Measurements from ENCODE around the gene DNASE2B.

The DNASE2B gene

DNA sequence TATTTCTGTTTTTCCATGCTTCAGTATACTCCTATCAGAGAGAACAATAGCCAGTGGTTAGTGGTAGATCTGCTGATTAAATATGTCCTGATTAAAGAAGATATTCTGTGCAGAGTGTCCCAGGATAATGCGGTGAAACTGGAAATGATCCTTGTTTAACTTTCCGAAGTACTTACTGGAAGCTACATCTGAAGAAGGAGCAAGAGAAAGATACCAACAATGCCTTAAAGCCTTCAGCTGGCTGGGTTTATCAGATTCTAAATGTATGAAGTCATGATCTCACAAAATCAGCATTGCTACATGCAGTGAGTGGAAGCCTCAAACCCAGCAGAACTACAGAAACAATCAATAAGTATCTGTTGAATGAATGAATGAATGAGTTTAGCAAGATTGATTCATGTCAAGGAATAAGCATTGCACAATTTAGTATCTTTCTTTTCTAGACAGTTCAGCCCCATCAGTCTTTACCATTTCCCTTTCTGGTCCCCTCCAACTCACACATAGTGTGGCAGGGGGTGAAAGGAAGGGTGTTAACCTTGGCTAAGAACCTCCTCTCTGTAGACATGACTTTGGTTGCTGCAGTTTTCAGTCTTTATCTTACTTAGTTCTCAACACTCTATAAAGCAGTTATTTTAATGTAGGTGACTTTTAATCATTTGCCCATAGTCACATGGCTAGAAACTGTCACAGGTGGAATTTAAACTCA, 24.7 kb upstream of the DNASE2B start:
- DNase-seq (ENCODE audit: insufficient read length, low spot score) (no peak), FAIRE-seq (no peak)

DNA sequence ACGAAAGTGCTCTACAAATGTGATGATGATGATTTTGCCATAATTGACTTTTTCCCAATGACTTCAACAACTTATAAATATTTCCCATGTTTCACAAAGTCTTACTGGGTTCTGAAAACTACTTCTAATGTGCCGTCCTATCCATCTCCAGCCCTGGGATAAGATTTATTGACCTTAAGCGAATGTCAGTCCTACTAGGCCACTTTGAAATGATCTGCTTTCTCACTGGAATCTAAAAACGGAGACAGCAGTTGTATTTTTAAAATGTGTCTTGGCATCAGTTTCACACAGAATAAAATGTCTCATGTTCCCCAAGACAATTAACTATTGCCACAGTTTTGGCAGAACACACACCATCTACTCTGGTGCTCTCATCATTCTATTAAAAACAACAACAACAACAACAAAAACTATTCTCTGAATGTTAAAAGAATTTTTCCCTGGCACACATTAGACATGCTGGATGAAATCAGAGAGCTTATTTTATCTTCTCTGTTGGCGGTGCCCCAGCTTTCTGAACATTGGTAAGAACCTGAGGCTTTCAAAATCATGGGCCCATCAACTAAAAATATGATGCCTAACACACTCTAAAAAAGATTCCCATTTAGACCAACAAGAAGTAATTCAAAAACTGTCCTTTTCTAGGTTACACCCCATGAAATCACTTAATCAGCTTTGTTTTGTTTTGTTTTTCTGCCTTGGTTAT, 23.1 kb upstream of the DNASE2B start:
- no peak for DNase-seq (ENCODE audit: insufficient read length, low spot score)
- no peak for FAIRE-seq

DNA sequence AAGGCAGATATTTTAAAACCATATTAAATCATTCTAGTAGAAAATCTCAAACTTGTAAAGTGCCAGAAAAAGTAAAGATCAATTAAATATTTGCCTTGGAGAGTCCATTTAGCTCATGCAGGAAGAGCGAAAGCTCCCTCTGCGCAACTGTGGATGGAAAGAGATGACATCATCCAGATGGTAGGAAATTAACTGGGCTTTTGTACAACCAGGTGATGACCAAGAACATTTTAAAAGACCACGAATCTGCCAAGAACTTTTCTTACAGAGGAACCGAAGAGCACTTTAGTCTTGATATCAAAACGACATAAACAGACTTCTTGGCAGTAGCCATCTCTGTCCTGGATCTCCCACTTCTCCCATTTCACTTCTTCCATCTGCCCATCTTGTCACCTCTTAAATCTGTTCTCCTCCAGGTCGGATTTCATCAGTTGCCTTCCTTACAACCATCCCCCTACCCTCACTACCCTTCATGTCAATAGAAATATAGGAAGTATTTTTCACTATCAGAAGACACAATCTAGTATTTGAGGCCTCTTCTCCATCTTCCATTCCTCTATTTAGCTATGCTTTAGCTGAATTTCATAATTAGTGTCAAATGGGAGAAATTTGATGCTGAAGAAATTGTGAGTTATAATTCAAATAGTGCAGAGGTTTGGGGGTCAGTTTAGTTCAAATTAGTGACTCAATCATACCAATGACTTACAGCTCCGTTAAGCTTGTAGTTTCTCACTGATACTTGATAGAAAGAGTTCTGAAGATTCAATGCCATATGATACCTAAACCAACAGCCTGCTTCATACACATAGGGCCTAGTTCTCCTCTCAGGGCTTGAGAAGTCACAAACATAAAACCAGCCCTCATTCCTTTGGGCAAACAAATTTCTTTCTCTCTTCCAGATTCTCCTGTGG, 22.0 kb upstream of the DNASE2B start:
- no peak for FAIRE-seq

DNA sequence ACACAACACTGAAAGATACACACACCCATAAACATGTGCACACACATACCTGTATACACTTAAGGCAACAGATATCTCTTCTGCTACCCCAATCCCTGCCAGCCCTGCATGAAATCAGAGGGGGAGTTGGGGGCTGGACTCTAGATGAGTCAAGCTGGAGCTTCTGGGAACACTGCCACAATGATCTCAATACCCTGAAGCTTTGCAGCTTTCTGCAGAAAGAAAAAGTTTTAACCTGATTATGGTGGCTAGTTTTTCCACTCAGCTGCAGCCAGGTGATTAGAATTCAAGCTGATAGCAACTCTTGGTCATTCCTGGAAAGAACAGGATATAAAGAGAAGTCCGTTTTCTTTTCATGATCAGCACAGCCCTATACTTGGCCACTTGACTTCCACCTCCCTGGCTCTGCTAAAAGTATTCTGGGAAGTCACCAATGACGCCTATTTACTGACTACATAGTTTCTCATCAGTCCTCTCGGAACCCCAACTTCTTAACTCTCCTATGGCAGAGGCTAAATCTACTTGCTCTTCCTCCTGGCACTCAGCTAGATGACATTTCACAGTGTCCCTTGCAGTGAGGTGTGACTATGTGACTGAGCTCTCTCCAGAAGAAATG, 20.7 kb upstream of the DNASE2B start:
- no peak for FAIRE-seq
- no peak for DNase-seq (ENCODE audit: insufficient read length, low spot score)

More for the DNA sequence above, 22.0 kb upstream of the DNASE2B start:
- DNase-seq (ENCODE audit: insufficient read length, low spot score): no peak

DNA sequence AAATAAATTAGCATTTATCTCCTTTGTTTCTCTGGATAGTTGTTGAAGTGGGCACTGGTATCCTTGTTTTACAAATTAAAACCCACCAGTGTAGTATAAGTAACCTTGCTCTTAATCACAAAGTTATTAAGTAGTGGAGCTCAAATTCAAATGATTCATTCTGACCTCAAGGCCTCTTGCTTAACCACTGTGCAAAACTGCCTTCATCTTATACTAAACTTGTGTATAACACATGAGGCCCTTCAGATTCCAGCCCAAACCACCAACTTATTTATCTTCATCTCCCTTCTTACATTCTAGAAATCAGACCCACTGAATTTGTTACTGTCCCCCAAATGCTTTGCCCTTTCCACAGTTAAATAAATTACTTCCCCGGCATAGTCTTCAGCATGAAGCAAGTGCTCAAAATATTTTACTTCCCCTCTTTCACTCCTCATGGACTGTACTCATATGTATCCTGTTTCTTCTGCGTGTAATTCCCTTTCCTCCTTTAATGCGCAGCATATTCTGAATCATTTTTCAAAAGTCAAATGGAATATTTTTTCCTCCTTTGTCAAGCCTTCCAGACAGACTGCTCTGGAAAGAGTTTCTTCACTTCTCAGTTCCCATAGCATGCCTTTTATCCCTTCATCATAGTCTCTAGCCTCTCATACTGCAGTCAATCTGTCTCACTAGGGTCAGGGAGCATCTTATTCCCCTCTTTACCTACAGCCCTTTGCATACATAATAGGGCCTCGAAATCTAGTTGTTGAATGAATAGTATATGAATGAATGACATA, 19.0 kb upstream of the DNASE2B start:
- no peak for FAIRE-seq
- no peak for DNase-seq (ENCODE audit: insufficient read length, low spot score)

DNA sequence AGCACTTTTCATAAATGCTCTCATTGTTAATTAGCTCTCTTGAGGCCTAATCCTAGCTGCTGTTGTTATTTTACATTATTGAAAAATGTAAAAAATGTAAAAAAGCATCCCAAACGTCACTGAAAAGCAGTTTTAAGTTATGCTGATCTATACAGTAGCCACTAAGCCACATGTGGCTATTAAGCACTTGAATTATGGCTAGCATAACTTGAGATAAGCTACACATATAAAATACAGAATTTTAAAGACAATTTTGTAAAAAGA, 18.4 kb upstream of the DNASE2B start:
- FAIRE-seq (no peak), DNase-seq (ENCODE audit: insufficient read length, low spot score) (no peak)

DNA sequence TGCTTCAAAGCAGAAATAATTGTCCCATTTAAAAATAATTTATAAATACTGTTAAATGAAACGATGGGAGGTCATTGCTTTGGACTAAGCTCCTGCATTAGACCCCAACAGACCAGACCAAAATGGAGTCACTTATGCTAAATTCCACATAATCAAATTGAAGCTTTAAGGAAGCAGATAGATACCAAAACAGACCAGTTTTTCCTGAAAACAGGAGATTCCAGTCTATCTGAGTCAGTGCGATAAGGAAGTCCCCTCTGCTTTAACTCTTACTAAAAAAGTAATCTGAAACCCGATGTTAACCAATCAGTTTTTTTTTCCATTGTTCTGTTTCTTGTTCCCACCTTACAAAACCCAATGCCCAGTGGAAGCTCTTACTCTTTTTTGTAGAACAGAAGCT, 16.2 kb upstream of the DNASE2B start:
- DNase-seq (ENCODE audit: insufficient read length, low spot score) (no peak), FAIRE-seq (no peak)

DNA sequence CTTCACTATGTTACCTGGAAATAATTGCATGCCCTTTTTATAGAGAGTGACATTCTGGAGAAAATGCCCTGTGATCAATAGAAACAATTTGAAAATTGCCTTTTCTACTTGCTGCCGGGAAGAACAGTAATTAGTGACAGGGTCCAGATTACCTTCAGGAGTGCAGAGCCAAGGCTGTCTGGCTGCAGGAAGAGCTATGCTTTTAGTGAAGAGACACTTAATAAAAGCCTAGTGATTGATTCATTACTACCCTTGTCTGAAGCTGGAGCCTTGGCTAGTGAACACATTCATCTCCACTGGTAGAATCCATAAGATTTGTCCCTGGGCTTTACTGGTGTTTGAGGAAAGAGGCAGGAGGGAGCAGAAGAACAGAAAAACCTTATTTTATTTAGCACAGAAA, 12.9 kb upstream of the DNASE2B start:
- no peak for DNase-seq (ENCODE audit: insufficient read length, low spot score)
- no peak for FAIRE-seq

DNA sequence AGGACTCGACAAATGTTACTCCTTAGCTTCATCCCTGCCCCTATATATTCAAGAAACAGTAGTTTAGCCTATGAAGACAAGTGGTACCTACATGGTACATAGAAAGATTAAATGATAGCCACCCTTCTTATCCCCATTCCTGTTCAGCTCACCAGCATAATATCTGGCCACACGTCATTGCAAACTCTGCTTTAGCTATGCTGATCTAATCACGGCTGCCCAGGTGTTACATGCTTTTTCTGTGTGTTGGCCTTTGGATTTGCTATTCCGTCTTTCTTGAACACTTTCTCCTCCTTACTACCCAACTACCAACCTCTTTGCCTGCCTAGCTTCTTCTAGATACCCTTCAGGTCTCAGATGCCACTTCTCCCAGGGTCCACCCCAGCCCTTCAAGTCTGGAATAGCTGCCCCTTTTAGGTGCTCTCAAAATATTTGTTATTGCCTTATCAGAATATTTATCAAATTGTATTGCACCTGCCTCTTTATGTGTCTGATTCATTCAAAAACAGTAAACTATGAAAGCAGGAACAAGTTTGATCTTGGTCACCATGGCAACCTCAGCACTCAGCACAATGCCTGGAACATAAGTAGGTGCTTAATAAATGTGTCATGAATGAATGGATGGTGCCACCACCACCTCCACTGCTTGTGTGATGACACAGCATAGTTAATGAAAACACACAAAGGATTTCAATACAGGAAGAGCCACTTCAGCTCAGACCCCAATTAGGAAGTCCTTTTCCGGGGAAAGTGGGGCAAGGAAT, 11.4 kb upstream of the DNASE2B start:
- FAIRE-seq (no peak), DNase-seq (ENCODE audit: insufficient read length, low spot score) (no peak)

DNA sequence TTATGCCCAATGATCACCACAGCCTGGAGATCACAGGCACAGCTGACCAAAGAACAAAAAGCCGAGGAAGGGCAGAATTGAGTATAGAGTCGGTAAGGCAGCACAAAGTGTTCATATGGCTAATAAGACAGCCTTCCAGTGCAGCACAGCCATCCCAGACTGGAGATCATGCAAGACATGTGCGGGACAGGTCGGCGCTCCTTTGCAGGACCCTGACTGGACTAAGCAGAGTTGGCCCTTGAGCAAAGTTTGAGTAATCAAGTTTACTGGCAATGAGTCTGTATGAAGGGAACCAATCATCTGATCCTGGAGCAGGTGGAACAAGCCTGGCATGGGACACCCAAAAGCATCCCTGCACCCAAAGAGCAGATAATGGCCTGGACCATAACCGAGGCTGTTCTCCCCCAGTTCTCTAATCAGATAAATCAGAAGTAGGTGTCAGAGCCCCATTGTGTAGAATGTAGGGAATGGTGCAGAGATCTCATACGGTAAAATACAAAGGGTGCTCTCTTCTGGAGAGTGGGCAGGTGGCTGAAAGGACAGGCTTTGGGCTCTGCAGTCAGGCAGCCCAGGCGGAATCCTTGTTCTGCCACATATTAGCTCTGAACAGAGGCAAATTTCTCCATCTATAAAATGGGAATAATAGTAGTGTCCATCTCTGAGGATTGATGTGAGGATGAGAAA, 10.7 kb upstream of the DNASE2B start:
- DNase-seq (ENCODE audit: insufficient read length, low spot score): no peak
- FAIRE-seq: no peak

DNA sequence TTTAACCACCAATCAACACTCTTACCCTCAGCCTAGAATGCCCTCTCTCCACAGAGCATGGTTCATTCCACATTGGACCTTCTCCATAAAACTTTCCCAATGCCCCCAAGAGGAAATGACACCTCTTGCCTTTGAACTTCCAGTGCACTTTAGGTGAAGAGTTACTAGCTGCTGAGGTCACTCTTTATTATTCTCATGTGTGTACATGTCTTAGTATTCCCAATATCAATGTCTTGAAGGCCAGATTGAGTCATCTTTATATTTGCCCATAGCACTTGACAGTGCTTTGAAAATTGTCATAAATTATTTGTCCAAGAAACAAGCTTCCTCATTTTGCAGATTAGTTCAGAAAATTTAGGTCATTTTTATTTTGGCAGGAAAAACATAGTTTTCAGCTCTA, 8.1 kb upstream of the DNASE2B start:
- DNase-seq (ENCODE audit: insufficient read length, low spot score): no peak
- no peak for FAIRE-seq

DNA sequence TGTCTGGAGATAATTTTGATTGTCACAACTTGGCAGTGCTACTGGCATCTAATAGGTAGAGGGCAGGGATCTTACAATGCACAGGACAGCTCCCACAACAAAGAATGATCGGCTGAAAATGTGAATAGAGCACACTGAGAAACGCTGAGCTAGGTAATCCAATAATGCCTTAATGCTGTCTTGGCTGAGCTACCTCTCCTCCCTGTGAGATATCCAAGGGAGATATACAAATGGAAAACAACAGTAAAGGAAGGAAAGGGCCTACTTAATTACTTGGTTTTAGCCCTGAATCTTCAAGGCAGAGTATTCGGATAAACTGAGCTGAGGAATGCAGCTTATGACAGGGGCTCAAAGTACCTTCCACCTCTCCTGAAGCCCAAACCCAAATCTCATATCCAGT, 2.9 kb downstream of the DNASE2B start:
- DNase-seq (ENCODE audit: insufficient read length, low spot score) (no peak), FAIRE-seq (no peak)

DNA sequence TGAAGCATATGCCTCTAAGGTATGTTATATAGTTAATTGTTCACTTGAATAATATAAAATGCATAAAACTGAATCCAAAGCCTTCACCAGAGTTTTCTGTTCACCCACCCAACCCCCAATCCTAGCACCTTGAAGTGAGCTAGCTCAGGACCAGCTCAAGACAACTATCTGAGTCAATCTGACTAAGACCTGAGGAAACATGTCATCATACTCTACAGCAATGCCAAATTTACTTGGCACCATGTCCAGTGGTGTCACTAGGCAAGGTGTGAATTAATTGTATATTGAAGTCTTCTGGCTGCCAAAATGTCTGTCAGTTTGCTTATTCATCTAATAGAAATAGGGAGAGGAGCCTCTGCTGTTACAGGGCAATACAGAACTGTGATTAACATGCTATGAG, 3.8 kb downstream of the DNASE2B start:
- DNase-seq (ENCODE audit: insufficient read length, low spot score): no peak
- FAIRE-seq: no peak

DNA sequence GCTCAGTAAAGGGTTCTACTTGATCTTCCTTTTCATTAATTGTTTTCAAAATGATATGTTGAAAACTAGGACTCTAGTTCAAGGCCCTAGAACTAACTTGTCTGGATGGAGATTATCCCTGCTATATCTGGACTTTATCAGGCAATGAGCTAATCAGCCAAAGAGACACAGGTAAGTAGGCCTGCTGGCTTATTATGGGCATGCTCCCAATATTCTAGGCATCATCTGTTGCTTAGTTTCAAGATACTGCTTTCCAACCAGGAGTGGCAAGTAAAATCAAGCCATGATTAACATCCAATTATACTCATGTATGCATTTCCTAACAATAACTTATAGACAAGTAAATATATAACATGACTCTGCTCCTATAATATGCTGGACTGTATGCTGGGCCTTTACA, 4.2 kb downstream of the DNASE2B start:
- FAIRE-seq (no peak), DNase-seq (ENCODE audit: insufficient read length, low spot score) (no peak)

DNA sequence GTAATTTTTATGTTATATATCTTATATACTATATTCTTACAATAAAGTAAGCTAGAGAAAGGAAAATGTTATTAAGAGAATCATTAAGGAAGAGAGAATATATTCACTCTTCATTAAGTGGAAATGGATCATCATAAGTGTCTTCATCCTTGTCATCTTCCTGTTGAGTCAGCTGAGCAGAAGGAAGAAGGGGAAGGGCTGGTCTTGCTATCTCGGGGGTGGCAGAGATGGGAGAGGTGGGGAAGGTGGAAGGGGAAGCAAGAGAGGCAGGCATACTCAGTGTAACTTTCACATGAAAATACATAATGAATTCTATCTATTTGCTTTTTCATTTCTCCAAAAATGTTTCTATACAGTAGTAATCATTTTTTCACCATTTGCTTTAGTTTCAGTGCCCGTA, 5.1 kb downstream of the DNASE2B start:
- DNase-seq (ENCODE audit: insufficient read length, low spot score): no peak
- no peak for FAIRE-seq

DNA sequence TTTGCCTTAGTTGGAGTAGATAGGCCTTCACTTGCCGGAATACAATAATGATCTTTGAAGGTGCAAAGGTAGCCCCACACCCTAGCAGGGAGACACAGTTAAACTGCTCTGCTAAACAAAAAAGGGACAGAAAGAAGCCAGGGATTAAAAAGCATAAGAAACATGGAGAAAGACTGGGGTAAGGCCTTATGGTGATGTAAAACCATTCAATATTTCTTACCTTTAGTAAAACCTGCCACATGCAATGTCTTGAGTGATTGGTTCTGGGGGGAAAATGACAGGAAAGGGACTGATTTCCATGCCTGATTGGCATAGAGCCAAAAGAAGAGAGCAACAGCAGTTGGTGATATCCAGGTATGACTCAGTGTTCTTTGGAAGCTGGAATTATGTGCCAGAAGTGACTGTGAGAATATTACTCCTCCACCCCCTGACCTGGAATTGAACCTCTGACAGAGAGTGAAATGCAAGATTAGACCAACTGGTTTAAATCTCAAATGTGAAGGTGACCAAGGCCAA, 8.1 kb downstream of the DNASE2B start:
- DNase-seq (ENCODE audit: insufficient read length, low spot score): no peak
- FAIRE-seq: no peak

DNA sequence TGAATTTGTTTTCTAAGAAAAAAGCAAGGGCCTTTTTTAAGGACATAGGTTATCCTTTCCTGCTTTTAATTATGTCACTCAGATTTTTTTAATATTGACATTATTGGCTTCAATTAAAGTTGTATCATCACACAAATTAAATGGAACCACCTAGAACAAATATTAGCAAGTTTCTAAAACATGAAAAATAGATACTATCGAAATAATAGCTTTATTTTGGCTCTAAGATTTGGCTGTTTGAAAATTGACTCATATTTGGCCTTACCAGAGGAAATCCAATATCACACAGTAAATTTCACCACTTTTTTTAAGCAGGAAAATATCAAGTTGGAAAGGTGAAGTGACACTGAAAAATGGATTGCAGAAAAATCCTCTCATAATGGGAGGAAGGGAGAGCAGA, 9.2 kb downstream of the DNASE2B start:
- no peak for FAIRE-seq

DNA sequence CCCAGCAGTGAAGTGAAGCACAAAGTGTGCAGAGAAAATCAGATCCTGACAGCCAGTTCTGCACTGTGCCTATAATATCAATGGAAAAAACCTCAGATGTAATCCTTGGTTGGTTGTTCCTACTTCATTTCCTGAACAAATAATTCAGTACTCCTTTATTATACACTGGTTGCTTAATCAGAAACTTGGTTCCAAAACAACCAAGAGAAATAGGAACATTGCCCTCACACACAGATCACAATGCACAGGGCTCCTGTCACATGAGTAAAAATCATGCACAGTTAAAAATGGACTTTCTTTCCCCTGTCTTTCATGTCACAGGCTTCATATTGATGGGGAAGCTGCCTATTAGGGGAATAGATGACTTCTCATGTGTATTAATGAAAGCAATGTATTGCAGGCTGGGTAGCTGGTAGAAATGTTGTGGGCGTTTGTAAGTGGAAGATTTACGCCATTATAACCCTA, 9.7 kb downstream of the DNASE2B start:
- DNase-seq (ENCODE audit: insufficient read length, low spot score) (no peak), FAIRE-seq (no peak)

More for the DNA sequence above, 9.2 kb downstream of the DNASE2B start:
- DNase-seq (ENCODE audit: insufficient read length, low spot score): no peak

DNA sequence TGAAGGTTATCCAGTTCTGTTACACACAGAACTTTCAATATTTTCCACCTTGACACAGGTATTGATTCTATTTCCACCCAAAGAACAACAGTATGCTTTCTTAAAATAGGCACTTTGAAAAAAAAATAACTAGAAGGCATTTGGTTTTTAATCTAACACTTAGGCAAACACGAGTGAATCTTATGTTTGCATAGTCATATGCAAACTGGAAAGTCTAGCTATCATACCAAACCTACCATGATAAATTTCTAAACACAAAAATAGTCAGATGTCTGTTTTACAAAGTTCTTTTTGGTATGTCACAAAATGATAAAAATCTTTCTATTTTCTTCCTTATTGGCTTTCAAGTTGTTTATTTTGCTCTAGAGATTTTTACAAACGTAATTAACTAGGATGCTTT, 11.6 kb downstream of the DNASE2B start:
- FAIRE-seq (no peak), DNase-seq (ENCODE audit: insufficient read length, low spot score) (no peak)
